Erythroblast (primary cell): ENCODE results near the gene DEFB128.

Source experiments
- GATA1 ChIP-seq: IDR thresholded peaks from 2 replicates; pipeline ENCODE4 v1.6.1; 2011; ENCODE audit warnings: low read depth, mild to moderate bottlenecking, control low read depth, low read length, moderate library complexity
- POLR2A ChIP-seq: IDR thresholded peaks from 2 replicates; pipeline ENCODE4 v1.6.1; 2011; ENCODE audit warnings: mild to moderate bottlenecking, low read length

GRCh38 chr20:221258-221830 is 31.8 kb upstream of the DEFB128 start:
- no peak for TF ChIP-seq POLR2A
- no peak for TF ChIP-seq GATA1
